GM18508 (cell line): ENCODE results near the gene MARF1.
"Not testable (repeated sequence)": the region's sequence is repeated elsewhere in the genome, so short reads cannot be mapped to it uniquely, and the experiment has no call there.

Experiments
- ATAC-seq: cut with Tn5 transposase; IDR thresholded peaks from one replicate; pipeline ENCODE4 v1.9.1; 2021; ENCODE audit warnings: moderate number of reproducible peaks; ENCODE audit not compliant: insufficient read depth, unreplicated experiment

MARF1 gene

GRCh38 chr16:15636392-15636873 lies 6.5 kb downstream of the MARF1 start:
- no peak for ATAC-seq

- no peak for ATAC-seq
Measured at GRCh38 chr16:15635926-15636325, 7.0 kb downstream of the MARF1 start.

GRCh38 chr16:15631730-15632409 lies 11.1 kb downstream of the MARF1 start:
- ATAC-seq: no peak

GRCh38 chr16:15621889-15622288 lies 21.1 kb downstream of the MARF1 start:
- no peak for ATAC-seq

DNA sequence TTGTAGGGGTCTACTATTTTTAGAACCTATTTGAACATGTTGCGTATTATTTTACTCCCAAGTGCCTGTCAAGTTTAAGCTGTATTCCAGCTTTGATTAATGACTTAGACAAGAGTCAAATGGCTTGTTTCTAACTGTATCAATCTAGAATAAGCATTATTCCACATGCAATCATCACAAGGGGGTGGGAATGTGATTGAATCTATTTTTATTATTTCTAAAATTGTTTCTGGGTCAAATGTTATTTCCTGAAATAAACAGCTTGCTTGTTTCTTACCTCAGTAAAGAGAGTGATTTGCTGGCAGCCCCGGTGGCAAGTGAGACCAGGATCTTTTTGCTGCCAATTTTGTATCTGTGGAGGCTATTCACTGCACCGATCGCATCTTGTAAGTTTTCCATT lies 21.5 kb downstream of the MARF1 start:
- no peak for ATAC-seq

GRCh38 chr16:15620611-15621195 lies 22.3 kb downstream of the MARF1 start:
- ATAC-seq: no peak

DNA sequence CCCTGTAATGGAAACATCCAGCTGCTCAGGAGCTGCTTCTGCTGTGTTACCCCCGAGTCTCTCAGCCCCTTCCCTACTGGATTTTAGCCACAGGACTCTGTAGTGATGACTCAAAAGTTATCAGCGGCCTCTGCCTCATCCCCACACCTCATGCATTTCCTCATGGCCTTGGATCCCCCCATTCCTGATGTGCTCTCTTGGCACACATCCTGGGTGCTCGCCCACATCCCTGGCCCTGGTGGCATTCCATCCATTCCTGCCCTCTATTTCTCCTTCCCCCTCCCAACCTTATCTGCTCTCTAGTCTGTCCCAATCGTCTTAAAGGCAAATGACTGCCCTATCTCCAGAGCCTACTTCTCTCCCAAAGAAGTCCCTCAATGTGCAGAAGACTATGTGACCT lies 24.6 kb downstream of the MARF1 start:
- ATAC-seq: no peak

- ATAC-seq: no peak
Measured at GRCh38 chr16:15617901-15618300, 25.1 kb downstream of the MARF1 start.

DNA sequence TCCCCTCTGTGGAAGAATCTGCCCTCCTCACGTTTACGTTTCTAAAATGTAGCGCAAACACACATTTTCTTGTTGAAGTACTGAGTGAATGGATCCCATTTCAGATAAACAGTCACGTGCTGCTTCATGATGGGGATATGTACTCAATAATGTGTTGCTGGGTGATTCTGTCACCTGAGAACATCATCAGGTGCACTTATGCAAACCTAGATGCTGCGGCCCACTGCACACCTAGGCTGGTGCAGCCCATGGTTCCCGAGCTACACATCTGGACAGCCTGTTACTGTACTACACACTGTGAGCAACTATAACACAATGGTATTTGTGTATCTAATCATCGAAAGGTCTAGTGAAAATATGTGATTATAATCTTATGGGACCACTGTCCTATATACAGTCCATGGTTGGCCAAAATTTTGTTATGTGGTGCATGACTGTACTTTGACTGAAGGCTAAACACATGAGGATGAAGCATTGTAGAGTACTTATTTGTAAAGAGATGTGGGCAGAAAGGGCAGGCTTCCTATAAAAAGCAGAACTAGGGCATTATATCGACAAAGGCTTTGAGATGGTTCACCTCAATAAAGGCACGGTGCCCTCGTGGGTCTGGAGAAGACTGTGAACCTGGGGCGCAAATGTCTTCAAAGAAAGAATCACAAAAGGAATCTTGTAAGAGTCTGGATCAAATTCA lies 26.3 kb downstream of the MARF1 start:
- ATAC-seq: no peak

- no peak for ATAC-seq
Measured at GRCh38 chr16:15616012-15616411, 26.9 kb downstream of the MARF1 start.

GRCh38 chr16:15613676-15614075 lies 29.3 kb downstream of the MARF1 start:
- no peak for ATAC-seq

GRCh38 chr16:15611610-15612009 lies 31.3 kb downstream of the MARF1 start:
- ATAC-seq: no peak

DNA sequence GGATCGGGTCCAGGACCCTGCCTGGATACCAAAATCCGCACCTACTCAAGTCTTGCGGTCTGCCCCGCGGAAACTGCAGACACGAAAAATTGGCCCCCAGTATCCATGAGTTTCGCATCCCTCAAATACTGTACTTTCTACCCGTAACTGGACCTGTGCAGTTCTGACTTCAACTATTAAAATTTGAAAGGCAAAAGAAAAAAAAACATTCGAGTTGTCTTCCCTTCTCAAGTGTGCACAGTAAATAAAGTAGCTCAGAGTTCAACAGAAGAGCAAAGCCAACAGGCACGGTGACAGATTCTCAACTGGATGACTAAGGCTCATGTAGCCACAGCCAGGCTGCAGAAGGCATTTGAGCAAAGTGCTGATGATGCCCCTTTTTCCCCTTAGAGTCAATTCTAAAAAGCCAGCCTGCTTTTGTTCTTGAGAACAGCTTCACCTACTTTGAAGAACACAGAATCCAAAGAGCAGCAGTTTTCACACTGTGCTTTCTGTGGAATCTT lies 32.5 kb downstream of the MARF1 start:
- ATAC-seq: no peak

DNA sequence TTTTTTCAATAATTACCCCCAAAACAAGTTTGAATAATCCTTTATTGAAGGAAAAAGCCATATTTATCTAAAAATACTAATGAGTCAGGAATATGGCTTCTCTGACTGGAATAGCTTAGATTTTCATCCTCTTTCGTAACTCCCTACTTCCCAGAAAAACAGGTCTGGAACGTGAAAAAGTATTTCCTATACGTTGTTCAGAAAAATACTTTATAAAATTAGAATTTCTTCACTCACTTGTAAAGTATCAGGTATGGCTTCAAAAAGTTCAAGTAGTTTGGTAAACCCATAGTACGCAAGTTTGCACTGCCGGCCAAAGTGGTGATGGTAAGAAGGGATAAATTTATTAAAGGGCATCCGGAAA lies 33.7 kb downstream of the MARF1 start:
- ATAC-seq: no peak

DNA sequence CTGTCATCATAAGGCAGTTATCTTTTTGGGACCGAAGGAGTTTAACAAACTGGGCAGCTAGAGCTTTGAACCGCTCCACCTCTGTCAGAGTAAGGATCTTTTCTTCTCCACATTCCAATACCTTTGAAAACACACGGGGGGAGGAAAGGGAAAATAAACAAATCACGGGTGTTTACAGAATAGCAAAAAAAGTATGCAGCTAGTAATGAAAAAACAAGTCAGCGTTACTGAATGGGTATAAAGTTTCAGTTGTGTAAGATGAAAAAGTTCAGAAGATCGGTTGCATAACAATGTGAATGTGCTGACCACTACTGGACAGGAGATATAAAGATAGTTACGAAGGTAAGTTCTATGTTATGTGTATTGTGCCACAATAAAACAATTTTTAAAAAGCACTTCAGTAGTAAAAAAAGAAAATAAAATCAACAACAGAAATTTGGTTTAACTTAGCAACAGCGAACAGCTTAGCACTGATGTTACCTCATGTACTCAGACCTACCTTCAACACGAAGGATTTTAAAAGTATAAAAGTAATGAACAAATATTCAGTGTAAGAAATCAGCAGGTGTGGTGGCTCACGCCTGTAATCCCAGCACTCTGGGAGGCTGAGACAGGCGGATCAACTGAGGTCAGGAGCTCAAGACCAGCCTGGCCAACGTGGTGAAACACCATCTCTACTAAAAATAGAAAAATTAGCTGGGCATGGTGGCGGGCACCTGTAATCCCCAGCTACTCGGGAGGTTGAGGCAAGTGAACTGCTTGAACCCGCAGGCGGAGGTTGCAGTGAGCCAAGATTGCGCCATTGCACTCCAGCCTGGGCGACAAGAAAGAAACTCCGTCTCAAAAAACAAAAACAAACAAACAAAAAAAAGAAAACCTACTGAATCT lies 34.3 kb downstream of the MARF1 start:
- no peak for ATAC-seq

- no peak for ATAC-seq
Measured at GRCh38 chr16:15607700-15608396, 35.1 kb downstream of the MARF1 start.

DNA sequence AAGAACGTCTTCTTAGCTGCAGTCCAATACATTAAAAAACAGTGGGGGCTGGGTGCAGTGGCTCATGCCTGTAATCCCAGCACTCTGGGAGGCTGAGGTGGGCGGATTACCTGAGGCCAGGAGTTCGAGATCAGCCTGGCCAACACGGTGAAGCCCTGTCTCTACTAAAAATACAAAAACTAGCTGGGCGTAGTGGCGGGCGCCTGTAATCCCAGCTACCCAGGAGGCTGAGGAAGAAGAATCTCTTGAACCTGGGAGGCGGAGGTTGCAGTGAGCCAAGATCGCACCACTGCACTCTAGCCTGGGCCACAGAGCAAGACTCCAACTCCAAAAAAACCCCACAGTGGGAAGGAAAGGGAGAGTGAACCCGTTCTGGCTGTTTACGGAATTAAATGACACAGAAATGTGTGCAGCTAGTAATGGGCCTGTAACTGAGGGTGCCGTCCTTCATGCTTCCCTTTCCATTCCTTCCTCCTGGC lies 35.7 kb downstream of the MARF1 start:
- ATAC-seq: not testable (repeated sequence)

- no peak for ATAC-seq
Measured at GRCh38 chr16:15606518-15607220, 36.3 kb downstream of the MARF1 start.

DNA sequence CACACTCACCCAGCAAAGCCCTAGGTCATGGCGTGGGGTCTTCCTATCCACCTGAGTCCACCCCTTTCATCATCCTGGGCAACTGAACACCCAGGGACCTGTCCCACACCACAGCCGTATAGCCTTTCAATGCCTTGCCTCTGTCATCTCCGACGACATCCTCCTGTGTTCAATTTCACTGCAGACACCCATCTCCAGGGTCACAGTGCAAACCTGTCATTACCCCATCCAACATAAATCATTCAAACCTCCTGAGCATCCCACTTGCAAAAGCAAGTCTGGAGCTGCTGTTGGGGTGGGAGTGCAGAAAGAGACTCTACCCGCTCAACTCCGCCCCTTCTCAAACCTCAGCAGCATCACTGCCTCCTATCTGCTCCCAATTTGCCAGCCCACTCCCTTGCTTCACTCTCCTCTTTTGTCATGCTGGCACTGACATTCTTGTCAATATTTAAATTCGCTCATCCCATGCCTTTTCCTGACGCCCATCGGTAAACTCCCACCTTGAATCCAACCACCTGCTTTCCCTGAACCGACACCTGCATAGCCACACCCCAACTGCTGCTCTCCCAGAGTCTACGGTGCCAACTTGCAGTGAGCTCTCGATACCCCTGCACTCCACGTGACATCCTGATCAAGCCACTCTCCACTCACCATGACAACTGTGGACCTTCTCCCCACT lies 37.0 kb downstream of the MARF1 start:
- ATAC-seq: no peak
